Neural progenitor cell (in vitro differentiated cells): ENCODE measurements around the gene CENPVL3.

Experiments
- CTCF ChIP-seq: fragments of 200-600 bp; sonication (generic); IDR thresholded peaks from 2 replicates; pipeline ENCODE4 v1.5.1; 2017; ENCODE audit warnings: antibody characterized with exemption, mild to moderate bottlenecking
- EZH2 ChIP-seq: fragments of 200-600 bp; sonication (generic); IDR thresholded peaks from 2 replicates; pipeline ENCODE4 v1.6.1; 2017; ENCODE audit warnings: antibody characterized with exemption, mild to moderate bottlenecking, moderate library complexity

- TF ChIP-seq EZH2 (no peak), CTCF (no peak)
These were observed 24.7 kb upstream of the CENPVL3 start for GRCh38 chrX:51643377-51643776.
